HG03378 (cell line): ENCODE data around the gene BLM.

Source experiments
- ATAC-seq: cut with Tn5 transposase; IDR thresholded peaks from one replicate; pipeline ENCODE4 v1.9.1; 2021; ENCODE audit warnings: mild to moderate bottlenecking, moderate library complexity; ENCODE audit not compliant: unreplicated experiment

BLM gene

DNA sequence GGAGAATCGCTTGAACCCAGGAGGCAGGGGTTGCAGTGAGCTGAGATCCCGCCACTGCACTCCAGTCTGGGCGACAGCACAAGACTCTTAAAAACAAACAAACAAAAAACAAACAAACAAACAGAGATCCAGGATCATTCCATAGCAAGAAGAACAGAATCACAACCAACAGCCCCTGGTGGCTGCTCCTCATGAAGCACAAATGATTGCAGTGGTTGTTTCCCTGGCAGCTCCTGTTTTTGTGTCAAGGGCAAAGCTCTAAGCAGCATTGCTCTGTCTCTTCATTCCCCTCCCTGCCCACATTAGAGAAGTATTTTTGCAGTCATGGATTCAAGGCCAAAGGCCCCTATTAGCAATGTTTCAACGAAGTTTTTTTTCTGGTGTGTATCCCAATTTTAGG, 25.8 kb upstream of the BLM start:
- ATAC-seq = no peak

GRCh38 chr15:90691982-90692773, 25.0 kb upstream of the BLM start:
- ATAC-seq = peak; percentile 45

GRCh38 chr15:90694987-90695386, 22.2 kb upstream of the BLM start:
- no peak for ATAC-seq

GRCh38 chr15:90697175-90697574, 20.0 kb upstream of the BLM start:
- no peak for ATAC-seq

- no peak for ATAC-seq
Measured at GRCh38 chr15:90698629-90699028, 18.5 kb upstream of the BLM start.

DNA sequence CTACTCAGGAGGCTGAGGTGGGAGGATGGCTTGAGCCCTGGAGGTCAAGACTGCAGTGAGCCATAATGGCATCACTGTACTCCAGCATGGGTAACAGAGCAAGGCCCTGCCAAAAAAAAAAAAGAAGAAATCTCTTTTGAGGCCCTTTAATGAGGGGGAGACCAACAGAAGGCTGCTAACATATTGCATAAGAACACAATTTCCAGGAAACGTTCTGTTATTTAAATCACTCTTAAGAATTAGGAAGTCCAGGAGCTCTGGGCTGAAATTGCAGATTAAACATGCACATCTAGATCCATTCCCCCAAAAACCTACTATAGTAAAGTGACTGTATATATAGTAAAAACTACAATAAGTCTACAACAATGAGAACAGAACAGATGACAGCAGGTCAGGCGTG, 16.1 kb upstream of the BLM start:
- no peak for ATAC-seq

GRCh38 chr15:90701880-90702630, 15.1 kb upstream of the BLM start:
- ATAC-seq = no peak

GRCh38 chr15:90703455-90703854, 13.7 kb upstream of the BLM start:
- ATAC-seq = no peak

DNA sequence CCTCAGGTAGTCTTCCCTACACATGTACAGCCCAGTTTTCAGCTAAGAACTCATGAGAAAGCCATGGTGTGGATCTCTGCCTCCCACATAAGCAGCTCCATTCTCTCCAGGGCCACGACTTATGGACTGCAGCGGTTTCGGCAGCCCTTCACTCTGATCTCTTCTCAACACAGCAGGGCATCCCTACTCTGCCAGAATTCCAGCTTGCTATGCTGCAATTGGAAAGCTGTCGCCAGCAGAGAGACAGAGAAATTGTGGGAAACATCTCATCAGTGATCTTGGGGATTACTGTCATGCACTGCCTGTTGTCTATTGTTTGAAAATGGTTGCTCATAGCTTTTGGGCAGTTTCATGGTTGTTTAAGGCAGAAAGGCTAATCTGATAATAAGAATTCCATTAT, 11.9 kb upstream of the BLM start:
- ATAC-seq = no peak

DNA sequence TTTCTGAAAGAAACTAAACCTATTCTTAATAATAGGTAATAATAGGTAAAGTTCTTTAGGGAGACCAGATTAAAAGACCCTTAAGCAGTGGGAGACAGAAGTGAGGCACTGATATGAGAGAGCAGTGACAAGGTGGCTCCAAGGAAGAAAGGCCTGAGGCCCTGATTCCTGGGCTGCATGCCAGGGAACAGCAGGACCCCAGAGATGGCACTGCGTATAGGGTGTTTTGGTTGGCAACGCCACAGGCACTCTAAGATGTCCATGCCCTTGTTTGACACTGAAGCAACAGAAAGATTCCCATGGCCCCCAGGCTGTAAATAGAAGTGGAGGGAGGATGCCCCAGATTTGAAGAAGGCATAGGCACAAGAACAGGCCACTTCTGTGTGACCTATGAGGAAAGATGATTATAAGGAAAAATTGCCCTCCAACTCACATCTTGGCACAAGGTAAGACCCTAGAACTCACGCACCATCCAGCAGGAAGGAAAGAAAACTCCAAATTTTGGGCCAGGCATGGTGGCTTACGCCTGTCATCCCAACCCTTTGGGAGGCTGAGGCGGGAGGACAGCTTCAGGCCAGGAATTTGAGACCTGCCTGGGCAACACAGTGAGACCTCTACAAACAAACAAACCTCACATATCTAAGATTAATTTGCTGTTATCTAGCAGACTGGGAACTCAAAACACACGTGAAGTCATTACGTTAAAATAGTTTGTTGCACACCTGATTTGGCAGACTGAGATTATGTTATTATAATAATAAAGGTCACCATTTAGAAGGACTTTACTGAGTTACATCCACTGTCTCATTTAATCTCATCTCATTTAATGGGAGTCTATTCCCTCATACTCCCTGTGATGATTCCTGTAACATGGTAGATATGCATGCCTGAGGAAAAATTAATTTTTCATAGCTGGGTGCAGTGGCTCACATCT, 10.5 kb upstream of the BLM start:
- ATAC-seq = no peak

GRCh38 chr15:90707489-90707888, 9.7 kb upstream of the BLM start:
- ATAC-seq = no peak

DNA sequence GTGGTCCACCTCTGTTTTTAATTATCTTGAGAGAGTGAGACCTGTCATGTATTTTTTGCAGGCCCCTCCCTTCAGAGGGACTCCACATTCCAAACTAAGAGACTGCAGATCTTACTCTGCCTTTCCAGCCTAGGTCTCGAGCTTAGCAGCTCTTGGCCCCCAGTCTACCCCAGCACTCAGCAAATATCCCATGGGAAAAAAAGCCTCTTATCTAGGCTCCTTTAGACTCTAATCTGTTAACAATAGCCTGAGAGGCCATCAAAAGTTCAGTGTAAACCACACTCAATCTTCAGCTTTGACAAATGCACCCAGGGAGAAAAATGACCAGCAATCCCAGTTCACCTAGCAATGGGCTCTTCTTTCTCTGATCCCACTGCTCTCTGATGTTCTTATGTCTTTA, 8.6 kb upstream of the BLM start:
- ATAC-seq = no peak

GRCh38 chr15:90709278-90709677, 7.9 kb upstream of the BLM start:
- ATAC-seq = no peak

DNA sequence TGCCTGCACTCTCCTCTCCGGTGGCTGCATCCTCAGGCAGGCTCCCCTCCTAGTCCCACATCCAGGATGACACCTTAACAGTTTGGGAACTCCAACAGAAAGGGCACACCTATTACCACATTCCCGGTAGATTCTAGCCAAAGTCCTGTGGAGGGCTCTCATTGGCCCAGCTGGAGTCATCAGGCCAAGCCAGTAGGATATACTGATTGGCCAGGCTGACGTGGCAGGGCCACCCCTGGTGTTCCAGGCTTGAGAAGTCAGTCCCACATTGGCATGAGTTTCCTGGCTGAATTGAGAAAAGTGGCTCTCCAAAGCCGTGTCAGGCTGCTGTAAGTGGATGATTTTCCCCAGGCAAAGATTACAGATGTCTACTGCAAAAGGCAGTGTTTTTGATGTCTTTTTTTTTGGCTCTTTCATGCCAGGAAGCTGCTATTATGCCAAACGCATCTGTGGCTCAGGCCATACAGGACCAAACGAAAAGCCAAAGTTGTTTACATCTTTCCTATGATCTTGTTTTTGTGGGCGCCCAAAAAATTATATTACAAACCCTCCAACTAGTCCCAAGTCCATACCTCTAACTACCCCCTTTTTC, 6.6 kb upstream of the BLM start:
- no peak for ATAC-seq

DNA sequence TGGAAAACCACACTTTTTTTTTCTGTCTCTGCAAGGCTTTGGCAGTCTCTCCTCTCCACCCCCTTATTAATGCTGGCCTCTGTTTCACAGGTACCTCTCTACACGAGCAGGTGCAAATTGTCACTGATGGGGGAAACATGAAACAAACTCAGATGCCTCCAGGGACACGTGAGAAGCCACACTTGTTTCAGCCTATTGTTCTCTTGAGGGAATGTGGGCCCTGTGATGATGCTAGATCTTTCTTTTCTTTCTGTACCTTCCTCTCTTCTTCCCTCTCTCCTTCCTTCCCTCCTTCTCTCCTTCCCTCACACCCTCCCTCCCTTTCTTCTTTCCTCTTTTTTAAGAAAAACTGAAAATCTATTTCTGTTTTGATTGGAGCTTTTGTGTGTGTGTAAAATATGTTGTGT, 5.7 kb upstream of the BLM start:
- ATAC-seq = no peak

- ATAC-seq = no peak
Measured at GRCh38 chr15:90711842-90712241, 5.3 kb upstream of the BLM start.

DNA sequence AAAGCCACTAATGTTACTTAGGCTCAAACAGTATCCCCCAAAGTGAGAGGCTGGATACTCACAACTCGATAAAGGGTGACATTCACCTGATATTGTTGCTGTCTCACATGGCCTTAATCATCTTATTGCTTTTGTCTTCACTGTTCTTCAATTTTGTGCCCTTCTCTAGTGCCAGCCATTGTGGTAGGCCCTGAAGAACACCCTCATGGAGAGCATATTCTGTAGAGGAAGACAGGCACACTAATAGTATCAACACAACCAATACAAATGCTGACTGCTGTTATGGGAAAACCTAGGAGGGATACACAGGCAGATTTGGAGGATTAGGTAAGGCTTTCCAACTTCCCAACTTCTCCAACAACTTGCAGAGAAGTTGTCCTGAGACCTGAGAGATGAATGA, 4.1 kb upstream of the BLM start:
- ATAC-seq = no peak

GRCh38 chr15:90716317-90716975, 700 bp upstream of the BLM start:
- no peak for ATAC-seq

DNA sequence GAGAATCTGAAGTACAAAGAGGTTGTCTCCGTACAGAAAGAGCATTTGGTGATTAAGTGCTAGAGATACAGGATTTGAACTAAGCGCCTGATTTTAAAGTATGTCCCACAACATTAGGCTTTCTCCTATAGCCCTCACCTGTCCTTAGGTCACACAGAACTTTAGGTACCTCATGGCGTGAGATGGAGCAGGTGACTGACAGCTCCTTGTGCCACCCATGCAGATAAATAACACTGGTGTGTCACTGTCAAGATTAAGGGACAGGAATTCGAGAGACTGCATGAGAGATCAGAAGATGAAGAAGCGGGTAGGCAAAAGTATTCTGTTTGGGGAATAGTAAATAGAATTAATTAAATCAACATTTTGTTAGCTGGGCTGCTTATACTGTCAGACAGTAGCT, 1.1 kb downstream of the BLM start:
- ATAC-seq = no peak

DNA sequence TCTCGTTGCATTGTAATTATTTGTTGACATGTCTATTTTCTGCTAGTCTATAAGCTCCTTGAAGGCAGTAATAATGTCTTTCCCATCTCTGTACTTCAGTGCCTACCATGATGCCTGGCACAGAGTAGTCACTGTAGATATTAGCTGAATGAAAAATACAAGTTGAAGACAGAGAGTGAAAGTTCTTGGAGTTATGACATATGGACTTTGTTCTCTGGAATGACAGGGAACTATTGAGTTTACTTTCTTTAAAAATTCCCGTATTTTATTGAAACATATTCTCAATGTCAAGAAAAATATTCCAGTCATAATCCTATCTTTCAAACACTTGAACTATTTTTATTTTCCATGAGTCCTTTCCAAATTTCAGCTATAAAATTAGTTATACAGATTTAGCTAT, 3.0 kb downstream of the BLM start:
- no peak for ATAC-seq

DNA sequence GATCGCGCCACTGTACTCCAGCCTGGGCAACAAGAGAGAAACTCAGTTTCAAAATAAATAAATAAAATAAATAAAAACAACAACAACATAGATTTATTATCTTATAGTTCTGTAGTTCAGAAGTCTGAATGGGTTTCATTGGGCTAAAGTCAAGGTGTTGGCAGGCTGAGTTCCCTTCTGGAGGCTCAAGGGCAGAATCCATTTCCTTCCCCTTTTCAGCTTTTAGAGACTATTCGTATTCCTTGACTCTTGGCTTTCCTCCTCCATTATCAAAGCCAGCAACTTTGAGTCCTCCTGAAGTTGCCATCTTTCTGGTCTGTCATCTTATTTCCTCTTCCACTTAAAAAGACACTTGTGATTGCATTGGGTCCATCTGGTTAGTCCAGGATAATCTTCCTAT, 12.1 kb downstream of the BLM start:
- ATAC-seq = no peak
